ENCODE results near the gene CHST14. TPM values are rescaled to one million over a fixed set of nuclear protein-coding genes. Genes with fewer than 3 reads are reported as not detected.

The CHST14 gene
- polyA plus RNA-seq, 1 of the 3 experiments (the other 2 are of a cell fraction), result 43.2 TPM

DNA sequence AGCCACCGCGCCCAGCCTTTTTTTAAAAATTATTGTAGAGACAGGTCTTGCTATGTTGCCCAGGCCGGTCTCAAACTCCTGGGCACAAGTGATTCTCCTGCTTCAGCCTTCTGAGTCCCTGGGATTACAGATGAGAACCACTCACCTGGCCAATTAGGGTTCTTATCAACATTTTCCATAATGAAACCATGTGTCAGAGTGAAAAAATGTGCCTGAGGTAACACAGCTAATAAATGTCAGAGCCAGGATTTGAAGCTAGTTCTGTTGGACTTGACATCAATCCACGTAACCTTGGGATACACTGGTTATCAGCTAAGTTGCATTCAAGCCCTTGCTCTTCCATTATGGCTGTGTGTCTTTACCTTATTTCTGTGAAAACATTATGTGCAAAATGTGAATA is 29.1 kb downstream of the CHST14 start:
- H3K27me3 ChIP-seq (ENCODE audit: insufficient read depth), result no peaks in the 10 kb centered on the region
- no peaks in the 10 kb centered on the region for H3K36me3 ChIP-seq (replicated peaks in 1 of 2; ENCODE audit: control insufficient read depth in 1 of 2, insufficient read depth in 2 of 2, low read length in 1 of 2)
- H3K9ac ChIP-seq, result no peak overlapping the region
- no peaks in the 10 kb centered on the region for H3K79me2 ChIP-seq (ENCODE audit: insufficient read depth)
- H3F3A ChIP-seq (replicated peaks; ENCODE audit: insufficient read depth), result peaks cover 18% of the 10 kb centered on the region
- H4K20me1 ChIP-seq (ENCODE audit: insufficient read depth), result no peaks in the 10 kb centered on the region
- ChIA-PET CTCF (no interaction called here), POLR2A (no interaction called here)
- H3K9me3 ChIP-seq, result no peaks in the 10 kb centered on the region
- WGBS (ENCODE audit: low lambda C conversion rate), result 82% methylated on average over 4 of the region's 4 CpGs
- H3K4me3 ChIP-seq (ENCODE audit: low read depth in 2 of 2, low read length in 1 of 2), result no peak overlapping the region
- H3K9me2 ChIP-seq, result no peaks in the 10 kb centered on the region
- peak overlapping the region in 1 of 2 experiments; percentile 67; a peak in 1 of 4 replicates for H3K27ac ChIP-seq (ENCODE audit: low read depth in 2 of 2, low read length in 1 of 2)
- peaks cover 0 to 13% of the 10 kb centered on the region in 2 experiments; a peak in 2 of 4 replicates for H3K4me1 ChIP-seq (ENCODE audit: control insufficient read depth in 1 of 2, insufficient read depth in 2 of 2, low read depth in 1 of 2, low read length in 1 of 2)
- DNase-seq, result no peak
- TF ChIP-seq ELF1 (IDR thresholded peaks at IDR 0.05), result no peak
- no peak overlapping the region for H3K4me2 ChIP-seq
- H2AFZ ChIP-seq (ENCODE audit: low read depth), result no peak overlapping the region

DNA sequence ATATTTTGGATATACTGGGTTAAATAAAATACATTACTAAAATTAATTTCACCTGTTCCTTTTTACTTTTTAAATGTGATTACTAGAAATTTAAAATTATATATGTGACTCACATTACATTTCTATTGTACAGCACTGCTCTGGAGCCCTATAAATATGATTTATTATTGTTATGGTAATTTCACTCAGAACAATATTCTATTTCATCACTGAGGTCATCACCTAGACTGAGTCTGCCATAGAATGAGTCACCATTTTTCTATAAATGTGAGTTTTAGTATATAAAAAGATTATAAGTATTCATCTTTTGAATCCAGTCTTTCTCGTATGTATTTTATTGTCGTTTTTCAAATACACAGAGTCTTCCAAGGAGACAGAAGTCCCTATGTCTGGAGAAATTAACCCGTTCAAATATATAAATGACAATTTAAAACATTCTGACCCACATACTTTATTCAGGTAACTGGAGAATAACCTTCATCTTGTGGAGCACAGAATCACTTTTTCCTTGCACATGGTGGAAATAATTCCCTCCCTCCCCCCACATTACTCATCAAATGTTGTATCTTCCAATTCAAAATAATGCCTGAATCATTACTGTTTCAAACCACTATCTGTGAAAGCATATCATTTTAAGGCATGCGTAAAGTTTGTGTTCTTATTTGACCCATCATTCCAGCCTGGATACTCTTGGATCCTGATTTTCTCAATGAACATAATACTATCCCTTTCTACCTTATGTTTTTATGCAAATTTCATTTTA is 30.0 kb downstream of the CHST14 start:
- Histone ChIP-seq H3K4me1 (ENCODE audit: control insufficient read depth in 1 of 2, insufficient read depth in 2 of 2, low read depth in 1 of 2, low read length in 1 of 2) (peaks cover 0 to 13% of the 10 kb centered on the region in 2 experiments; a peak in 2 of 4 replicates), H3K27me3 (ENCODE audit: insufficient read depth) (no peaks in the 10 kb centered on the region), H3K9ac (no peak overlapping the region), H3K9me3 (no peaks in the 10 kb centered on the region), H3K9me2 (no peaks in the 10 kb centered on the region), H3F3A (replicated peaks; ENCODE audit: insufficient read depth) (peaks cover 18% of the 10 kb centered on the region), H2AFZ (ENCODE audit: low read depth) (no peak overlapping the region), H4K20me1 (ENCODE audit: insufficient read depth) (no peaks in the 10 kb centered on the region), H3K4me2 (peak overlapping the region; percentile 26; the same call in 1 of the 2 replicates), H3K4me3 (ENCODE audit: low read depth in 2 of 2, low read length in 1 of 2) (no peak overlapping the region), H3K79me2 (ENCODE audit: insufficient read depth) (no peaks in the 10 kb centered on the region), H3K27ac (ENCODE audit: low read depth in 2 of 2, low read length in 1 of 2) (peak overlapping the region in 1 of 2 experiments; percentile 67; a peak in 2 of 4 replicates), H3K36me3 (replicated peaks in 1 of 2; ENCODE audit: control insufficient read depth in 1 of 2, insufficient read depth in 2 of 2, low read length in 1 of 2) (no peaks in the 10 kb centered on the region)
- DNase-seq, result no peak
- POLR2A ChIA-PET, result no interaction called here
- CTCF ChIA-PET, result no interaction called here
- TF ChIP-seq, protein P1, sequence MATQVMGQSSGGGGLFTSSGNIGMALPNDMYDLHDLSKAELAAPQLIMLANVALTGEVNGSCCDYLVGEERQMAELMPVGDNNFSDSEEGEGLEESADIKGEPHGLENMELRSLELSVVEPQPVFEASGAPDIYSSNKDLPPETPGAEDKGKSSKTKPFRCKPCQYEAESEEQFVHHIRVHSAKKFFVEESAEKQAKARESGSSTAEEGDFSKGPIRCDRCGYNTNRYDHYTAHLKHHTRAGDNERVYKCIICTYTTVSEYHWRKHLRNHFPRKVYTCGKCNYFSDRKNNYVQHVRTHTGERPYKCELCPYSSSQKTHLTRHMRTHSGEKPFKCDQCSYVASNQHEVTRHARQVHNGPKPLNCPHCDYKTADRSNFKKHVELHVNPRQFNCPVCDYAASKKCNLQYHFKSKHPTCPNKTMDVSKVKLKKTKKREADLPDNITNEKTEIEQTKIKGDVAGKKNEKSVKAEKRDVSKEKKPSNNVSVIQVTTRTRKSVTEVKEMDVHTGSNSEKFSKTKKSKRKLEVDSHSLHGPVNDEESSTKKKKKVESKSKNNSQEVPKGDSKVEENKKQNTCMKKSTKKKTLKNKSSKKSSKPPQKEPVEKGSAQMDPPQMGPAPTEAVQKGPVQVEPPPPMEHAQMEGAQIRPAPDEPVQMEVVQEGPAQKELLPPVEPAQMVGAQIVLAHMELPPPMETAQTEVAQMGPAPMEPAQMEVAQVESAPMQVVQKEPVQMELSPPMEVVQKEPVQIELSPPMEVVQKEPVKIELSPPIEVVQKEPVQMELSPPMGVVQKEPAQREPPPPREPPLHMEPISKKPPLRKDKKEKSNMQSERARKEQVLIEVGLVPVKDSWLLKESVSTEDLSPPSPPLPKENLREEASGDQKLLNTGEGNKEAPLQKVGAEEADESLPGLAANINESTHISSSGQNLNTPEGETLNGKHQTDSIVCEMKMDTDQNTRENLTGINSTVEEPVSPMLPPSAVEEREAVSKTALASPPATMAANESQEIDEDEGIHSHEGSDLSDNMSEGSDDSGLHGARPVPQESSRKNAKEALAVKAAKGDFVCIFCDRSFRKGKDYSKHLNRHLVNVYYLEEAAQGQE (IDR thresholded peaks at IDR 0.05; ENCODE audit: low read depth, low read length), result no peak
- TF ChIP-seq, protein P2, sequence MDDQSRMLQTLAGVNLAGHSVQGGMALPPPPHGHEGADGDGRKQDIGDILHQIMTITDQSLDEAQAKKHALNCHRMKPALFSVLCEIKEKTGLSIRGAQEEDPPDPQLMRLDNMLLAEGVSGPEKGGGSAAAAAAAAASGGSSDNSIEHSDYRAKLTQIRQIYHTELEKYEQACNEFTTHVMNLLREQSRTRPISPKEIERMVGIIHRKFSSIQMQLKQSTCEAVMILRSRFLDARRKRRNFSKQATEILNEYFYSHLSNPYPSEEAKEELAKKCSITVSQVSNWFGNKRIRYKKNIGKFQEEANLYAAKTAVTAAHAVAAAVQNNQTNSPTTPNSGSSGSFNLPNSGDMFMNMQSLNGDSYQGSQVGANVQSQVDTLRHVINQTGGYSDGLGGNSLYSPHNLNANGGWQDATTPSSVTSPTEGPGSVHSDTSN (IDR thresholded peaks at IDR 0.05), result 0 out of 2 replicates have a peak, but pooled peaks have one; percentile 2
- peak; percentile 46 for TF ChIP-seq FOSL2 (IDR thresholded peaks at IDR 0.05; ENCODE audit: borderline replicate concordance, low read depth)
- TF ChIP-seq, protein P3, sequence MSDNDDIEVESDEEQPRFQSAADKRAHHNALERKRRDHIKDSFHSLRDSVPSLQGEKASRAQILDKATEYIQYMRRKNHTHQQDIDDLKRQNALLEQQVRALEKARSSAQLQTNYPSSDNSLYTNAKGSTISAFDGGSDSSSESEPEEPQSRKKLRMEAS (IDR thresholded peaks at IDR 0.05; ENCODE audit: low read depth), result 0 out of 2 replicates have a peak, but pooled peaks have one; percentile 24
- 55% methylated on average over 4 of the region's 4 CpGs for WGBS (ENCODE audit: low lambda C conversion rate)

Data from SK-N-SH (cell line).